HG03064 (cell line): Measurements from ENCODE around the gene ADGRG2.

ENCODE experiments used
- ATAC-seq: cut with Tn5 transposase; IDR thresholded peaks from one replicate; pipeline ENCODE4 v1.9.1; 2021; ENCODE audit warnings: low read depth; ENCODE audit not compliant: unreplicated experiment

Gene ADGRG2, protein sequence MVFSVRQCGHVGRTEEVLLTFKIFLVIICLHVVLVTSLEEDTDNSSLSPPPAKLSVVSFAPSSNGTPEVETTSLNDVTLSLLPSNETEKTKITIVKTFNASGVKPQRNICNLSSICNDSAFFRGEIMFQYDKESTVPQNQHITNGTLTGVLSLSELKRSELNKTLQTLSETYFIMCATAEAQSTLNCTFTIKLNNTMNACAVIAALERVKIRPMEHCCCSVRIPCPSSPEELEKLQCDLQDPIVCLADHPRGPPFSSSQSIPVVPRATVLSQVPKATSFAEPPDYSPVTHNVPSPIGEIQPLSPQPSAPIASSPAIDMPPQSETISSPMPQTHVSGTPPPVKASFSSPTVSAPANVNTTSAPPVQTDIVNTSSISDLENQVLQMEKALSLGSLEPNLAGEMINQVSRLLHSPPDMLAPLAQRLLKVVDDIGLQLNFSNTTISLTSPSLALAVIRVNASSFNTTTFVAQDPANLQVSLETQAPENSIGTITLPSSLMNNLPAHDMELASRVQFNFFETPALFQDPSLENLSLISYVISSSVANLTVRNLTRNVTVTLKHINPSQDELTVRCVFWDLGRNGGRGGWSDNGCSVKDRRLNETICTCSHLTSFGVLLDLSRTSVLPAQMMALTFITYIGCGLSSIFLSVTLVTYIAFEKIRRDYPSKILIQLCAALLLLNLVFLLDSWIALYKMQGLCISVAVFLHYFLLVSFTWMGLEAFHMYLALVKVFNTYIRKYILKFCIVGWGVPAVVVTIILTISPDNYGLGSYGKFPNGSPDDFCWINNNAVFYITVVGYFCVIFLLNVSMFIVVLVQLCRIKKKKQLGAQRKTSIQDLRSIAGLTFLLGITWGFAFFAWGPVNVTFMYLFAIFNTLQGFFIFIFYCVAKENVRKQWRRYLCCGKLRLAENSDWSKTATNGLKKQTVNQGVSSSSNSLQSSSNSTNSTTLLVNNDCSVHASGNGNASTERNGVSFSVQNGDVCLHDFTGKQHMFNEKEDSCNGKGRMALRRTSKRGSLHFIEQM

GRCh38 chrX:19121898-19122640, at the start of gene ADGRG2:
Gene ADGRG2, minus strand, starts transcription at chrX:19122468. Its CDS starts 53,634 bp downstream, at chrX:19068834.
- no peak for ATAC-seq

DNA sequence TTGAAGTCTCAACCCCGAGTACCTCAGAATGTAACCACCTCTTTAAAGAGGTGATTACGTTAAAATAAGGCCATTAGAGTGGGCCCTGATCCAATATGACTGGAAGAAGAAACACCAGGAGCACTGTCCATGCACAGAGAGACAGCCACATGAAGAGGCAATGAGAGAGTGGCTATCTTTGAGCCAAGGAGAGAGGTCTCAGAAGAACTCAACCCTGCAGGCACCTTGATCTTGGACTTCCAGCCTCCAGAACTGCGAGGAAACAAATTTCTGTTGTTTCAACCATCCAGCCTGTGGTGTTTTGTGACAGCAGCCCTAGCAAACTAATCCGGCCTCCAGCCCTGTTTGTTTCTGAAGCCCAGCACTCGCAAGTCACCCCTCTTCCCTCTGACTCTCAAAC, 46.3 kb upstream of the ADGRG2 start:
- no peak for ATAC-seq

DNA sequence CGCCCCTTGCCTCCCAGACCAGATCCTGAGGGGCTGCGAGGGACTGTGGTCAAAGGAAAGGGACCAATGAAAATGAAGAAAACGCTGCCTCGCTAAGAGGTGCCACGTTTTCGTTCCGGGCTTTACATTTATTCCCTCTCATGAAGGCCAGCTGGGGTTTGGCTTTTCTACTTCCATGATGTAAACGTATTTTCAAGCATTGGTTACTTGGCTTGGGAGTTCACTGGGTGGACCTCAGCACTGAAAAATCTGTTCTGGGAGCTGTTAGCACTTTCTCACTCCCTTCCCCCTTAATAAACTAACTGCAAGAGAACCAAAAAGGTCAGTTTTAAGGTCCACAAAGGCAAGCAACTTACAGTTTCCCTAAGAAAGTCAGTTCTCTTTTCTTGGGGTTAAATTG, 40.6 kb upstream of the ADGRG2 start:
- ATAC-seq: no peak

DNA sequence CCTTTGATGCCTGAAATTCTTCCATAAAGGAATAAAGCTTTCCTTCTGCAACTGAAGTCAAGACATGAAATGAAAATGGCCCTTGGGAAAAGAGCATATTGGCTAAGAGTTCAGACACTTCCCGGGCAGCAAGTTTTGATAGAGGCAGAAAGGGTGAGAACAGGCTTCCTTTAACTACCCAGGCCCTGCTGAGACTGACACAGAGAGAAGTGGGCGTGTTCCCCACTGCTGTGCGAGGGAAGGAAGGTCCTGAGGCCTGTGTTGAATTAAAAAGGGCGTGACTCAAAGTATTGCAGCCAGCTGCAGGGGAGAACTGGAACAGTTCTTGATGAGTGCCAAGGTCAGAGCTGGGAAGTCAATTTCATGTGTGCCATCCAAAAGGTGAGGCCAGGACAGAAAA, 33.9 kb upstream of the ADGRG2 start:
- ATAC-seq: no peak

- ATAC-seq: no peak
Measured at GRCh38 chrX:19152762-19153161, 30.5 kb upstream of the ADGRG2 start.

DNA sequence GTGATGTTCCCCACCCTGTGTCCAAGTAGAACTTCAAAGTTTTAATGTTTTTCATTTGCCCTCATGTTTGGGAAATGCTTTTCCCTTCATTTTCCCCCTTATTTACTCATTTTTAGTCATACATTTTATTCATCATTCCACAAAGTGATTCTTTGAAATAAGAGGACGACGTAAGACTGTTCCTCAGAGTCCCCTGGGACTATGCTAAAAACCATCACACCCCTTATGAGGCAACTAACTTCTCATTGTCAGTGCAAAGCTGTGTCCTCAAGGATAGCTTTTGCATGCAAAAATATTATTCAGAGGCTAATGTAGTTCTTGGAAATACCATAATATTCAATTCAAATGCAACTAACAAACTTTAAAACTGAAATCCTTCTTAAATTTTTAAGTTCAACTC, 14.8 kb upstream of the ADGRG2 start:
- no peak for ATAC-seq

- ATAC-seq: no peak
Measured at GRCh38 chrX:19133784-19134183, 11.5 kb upstream of the ADGRG2 start.

DNA sequence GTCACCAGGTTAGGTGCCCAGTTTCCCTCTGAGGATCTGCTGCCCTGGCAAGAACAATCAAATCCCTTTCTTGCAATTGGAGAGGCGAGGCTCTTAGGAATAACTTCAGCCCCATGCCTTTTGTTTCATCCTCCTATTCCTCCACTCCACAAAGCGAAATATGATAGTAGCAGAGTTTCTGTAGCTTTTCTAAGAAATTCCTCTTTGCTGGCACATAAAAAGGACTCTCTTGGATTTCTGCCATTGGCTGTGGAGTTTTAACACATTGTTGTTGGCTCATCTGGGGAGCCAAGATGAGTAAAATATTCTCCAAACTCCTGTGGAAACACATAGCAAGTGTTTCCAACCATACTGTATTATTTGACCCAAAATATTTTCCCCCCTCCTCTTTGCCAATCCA, 11.0 kb upstream of the ADGRG2 start:
- ATAC-seq: no peak

DNA sequence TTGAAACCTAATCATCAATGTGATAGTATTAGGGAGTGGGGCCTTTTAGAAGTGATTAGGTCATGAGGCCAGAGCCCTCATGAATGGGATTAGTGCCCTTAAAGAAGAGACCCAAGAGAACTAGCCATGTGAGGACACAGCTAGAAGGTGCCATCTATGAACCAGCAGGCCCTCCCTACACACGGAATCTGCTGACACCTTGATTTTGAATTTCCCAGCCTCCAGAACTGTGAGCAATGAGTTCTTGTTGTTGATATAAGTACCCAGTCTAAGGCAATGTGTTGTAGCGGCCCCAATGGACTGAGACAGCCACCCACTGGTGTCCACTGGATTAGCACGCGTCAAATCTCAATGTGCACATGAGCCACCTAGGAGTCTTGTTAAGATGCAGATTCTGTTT, 8.4 kb upstream of the ADGRG2 start:
- no peak for ATAC-seq

DNA sequence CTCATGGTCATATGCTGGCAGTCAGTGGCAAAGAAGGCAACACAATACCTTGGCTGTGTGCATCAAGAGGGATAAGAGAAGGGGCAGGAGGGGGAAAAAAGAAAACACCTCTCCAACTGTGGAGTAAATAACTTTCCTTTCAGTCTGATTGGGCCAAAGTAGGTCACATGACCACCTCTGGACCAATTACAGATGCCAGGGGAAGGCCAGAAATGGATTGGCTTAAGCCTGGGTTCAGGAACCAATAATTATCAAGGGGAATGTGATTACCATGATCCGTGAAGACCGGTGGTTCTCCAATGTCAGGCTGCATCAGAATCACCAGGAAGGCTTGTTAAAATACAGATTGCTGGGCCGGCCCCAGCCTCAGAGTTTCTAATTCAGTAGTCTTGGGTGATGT, 7.4 kb upstream of the ADGRG2 start:
- no peak for ATAC-seq

GRCh38 chrX:19127649-19128168, 5.4 kb upstream of the ADGRG2 start:
- ATAC-seq: no peak

- no peak for ATAC-seq
Measured at GRCh38 chrX:19122641-19123009, 357 bp upstream of the ADGRG2 start.

DNA sequence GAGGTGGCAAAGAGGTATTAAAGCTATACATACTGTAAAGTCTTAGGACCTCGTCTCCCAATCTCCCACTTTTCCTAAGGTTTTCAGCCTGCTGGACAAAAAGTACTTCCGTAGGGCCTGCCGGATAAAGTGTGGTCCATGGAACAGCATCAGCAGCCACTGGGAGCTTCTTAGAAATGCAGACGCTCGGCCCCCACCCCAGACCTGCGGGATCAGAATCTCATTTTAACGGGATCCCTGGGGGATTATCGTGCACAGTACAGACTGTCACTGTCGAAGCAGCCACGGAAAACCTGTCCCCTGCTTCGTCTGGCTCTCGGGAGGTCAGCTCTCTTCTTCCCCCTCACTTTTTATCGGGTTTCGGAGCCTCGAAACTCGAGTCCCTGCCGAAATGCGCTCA, 802 bp downstream of the ADGRG2 start:
- ATAC-seq: no peak

DNA sequence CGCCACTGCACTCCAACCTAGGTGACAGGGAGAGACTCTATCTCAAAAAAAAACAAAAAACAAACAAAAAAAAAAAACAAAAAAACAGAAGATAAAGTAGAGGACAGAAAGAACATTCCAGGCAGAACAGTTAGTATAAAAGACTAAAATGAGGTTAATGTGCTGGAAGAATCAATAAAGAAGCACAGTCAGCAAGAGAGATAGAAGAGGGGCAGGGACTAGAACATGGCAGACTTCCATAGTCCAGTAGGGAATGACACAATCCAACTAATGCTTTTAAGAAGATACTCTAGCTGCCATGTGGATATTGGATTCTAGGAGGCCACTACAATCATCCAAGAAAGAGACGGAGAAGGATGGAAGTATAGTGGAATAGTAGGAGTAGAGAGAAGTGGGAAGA, 11.6 kb downstream of the ADGRG2 start:
- no peak for ATAC-seq

- no peak for ATAC-seq
Measured at GRCh38 chrX:19107035-19107434, 15.2 kb downstream of the ADGRG2 start.

- no peak for ATAC-seq
Measured at GRCh38 chrX:19100586-19100985, 21.7 kb downstream of the ADGRG2 start.

GRCh38 chrX:19097553-19098283, 24.6 kb downstream of the ADGRG2 start:
- no peak for ATAC-seq

DNA sequence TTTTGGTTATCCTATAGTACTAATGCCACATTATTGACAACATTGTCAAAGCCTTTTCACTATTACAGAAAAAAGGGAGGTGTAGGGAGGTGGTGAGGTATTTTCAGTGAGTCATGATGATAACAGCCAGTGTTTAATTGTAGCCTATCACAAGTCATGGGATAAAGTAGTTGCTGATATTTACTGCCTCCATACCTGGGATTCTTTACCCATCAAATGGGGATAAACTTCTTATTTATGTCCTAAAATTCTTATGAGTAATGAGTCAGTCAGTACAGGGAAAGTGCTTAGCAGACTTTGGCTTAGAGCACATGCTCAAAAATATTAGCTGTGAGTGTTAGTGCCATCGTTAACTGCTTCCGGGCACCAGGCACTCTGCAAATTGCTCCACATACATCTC, 25.7 kb downstream of the ADGRG2 start:
- no peak for ATAC-seq

DNA sequence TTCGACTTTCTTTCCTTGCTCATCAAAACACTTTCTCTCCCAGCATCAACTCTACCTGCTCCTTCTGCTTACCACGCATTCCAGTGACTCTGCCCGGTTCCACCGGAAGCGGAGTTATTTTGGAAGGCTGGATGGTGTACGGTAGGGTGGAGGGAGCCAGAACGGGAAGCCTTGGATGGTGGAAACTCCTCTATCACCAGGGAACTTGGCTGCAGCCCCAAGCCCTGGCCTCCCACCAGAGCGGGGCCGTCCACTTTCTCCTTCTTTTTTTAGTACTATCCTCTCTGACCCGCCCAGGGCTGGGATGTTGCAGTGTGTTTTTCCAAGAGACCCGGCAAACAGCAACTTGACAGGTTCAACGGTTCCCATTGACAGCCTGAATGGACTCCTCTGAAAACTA, 27.6 kb downstream of the ADGRG2 start:
- ATAC-seq: no peak

DNA sequence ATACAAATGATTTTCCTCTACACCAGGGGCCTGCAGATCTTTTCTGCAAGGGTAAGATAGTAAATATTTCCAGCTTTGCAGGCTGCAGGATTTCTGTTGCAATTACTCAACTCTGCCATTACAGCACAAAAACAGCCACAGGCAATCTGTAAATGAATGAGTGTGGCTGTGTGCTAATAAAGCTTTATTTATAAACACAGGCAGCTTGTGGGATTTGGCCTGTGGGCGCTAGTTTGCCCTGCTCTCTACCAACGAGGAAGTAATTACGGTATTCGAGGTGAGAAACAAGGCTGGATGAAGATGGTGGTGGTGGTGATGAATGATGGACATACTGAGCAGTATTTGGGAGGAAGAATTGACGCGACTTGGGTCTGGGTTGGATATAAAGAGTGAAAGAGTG, 30.7 kb downstream of the ADGRG2 start:
- no peak for ATAC-seq
